Neural cell (in vitro differentiated cells): ENCODE measurements around the gene PRSS2. TPM values are rescaled to one million over a fixed set of nuclear protein-coding genes. Genes with fewer than 3 reads are reported as not detected.

Source experiments
- H2AFZ ChIP-seq: fragments of 200-600, 300-800 bp; sonication (generic), shearing (Covaris generic); 2 replicates; pipeline ENCODE4 v1.6.0; 2014; ENCODE audit warnings: low read depth, mild to moderate bottlenecking, antibody characterized with exemption, low read length, moderate library complexity
- H3F3A ChIP-seq: fragments of 200-600 bp; shearing (Covaris generic); 2 replicates; pipeline ENCODE4 v1.6.1; 2016; ENCODE audit warnings: mild to moderate bottlenecking, moderate library complexity, mixed read lengths, antibody characterized with exemption, low read length; ENCODE audit not compliant: insufficient read depth, poor library complexity, severe bottlenecking
- H3K27ac ChIP-seq: fragments of 200-600, 300-800 bp; sonication (generic), shearing (Covaris generic); 2 replicates; pipeline ENCODE4 v1.5.1; 2014; ENCODE audit warnings: mild to moderate bottlenecking, low read length, moderate library complexity
- H3K27me3 ChIP-seq: fragments of 300-800, 200-600 bp; sonication (generic), shearing (Covaris generic); 2 replicates; pipeline ENCODE4 v1.6.0; 2014; ENCODE audit warnings: mild to moderate bottlenecking, low read depth, low read length, moderate library complexity; ENCODE audit not compliant: insufficient read depth
- H3K36me3 ChIP-seq: fragments of 300-800, 200-600 bp; sonication (generic), shearing (Covaris generic); 2 replicates; pipeline ENCODE4 v1.5.1; 2014; ENCODE audit warnings: mild to moderate bottlenecking, antibody characterized with exemption, low read length, moderate library complexity; ENCODE audit not compliant: insufficient read depth
- H3K4me2 ChIP-seq: fragments of 300-800, 200-600 bp; sonication (generic), shearing (Covaris generic); 2 replicates; pipeline ENCODE4 v1.6.0; 2014; ENCODE audit warnings: mild to moderate bottlenecking, low read length
- H3K4me3 ChIP-seq: fragments of 300-800, 200-600 bp; sonication (generic), shearing (Covaris generic); 2 replicates; pipeline ENCODE4 v1.5.1; 2014; ENCODE audit warnings: mild to moderate bottlenecking, low read length, moderate library complexity
- H3K79me2 ChIP-seq: fragments of 200-600 bp; shearing (Covaris generic); replicated peaks from 2 replicates; pipeline ENCODE4 v1.6.0; 2014; ENCODE audit warnings: mild to moderate bottlenecking, low read length, moderate library complexity; ENCODE audit not compliant: insufficient read depth
- H3K9ac ChIP-seq: fragments of 300-800, 200-600 bp; sonication (generic), shearing (Covaris generic); 2 replicates; pipeline ENCODE4 v1.6.1; 2016; ENCODE audit warnings: mild to moderate bottlenecking, low read length, mixed read lengths
- H3K9me2 ChIP-seq: fragments of 200-600 bp; shearing (Covaris generic); 2 replicates; pipeline ENCODE4 v1.6.1; 2016; ENCODE audit warnings: mild to moderate bottlenecking, low read length, mixed read lengths; ENCODE audit not compliant: insufficient read depth
- H3K9me3 ChIP-seq: fragments of 200-600, 300-800 bp; sonication (generic), shearing (Covaris generic); 2 replicates; pipeline ENCODE4 v1.6.1; 2016; ENCODE audit warnings: mild to moderate bottlenecking, mixed run types, low read length, moderate library complexity, mixed read lengths
- H4K20me1 ChIP-seq: fragments of 200-600 bp; shearing (Covaris generic); 2 replicates; pipeline ENCODE4 v1.6.1; 2016; ENCODE audit warnings: mild to moderate bottlenecking, mixed run types; ENCODE audit not compliant: insufficient read depth
- EP300 ChIP-seq: fragments of 450-650 bp; conservative IDR thresholded peaks from 2 replicates; pipeline ENCODE4 v1.6.1; 2014; ENCODE audit warnings: antibody characterized with exemption, mild to moderate bottlenecking, moderate library complexity; ENCODE audit not compliant: poor library complexity, severe bottlenecking
- EZH2 ChIP-seq: fragments of 200-600, 300-800 bp; shearing (Covaris generic), sonication (generic); IDR thresholded peaks from 2 replicates; pipeline ENCODE4 v1.6.1; 2014; ENCODE audit warnings: antibody characterized with exemption, low read length, borderline replicate concordance, mild to moderate bottlenecking; ENCODE audit not compliant: insufficient read depth, poor library complexity, severe bottlenecking
- MXI1 ChIP-seq: fragments of 450-650 bp; conservative IDR thresholded peaks from 2 replicates; pipeline ENCODE4 v1.6.1; 2014; ENCODE audit warnings: antibody characterized with exemption, mild to moderate bottlenecking; ENCODE audit not compliant: poor library complexity, severe bottlenecking
- POLR2AphosphoS5 ChIP-seq: IDR thresholded peaks from 2 replicates; pipeline ENCODE4 v1.6.1; 2012
- RAD21 ChIP-seq: fragments of 450-650 bp; conservative IDR thresholded peaks from 2 replicates; pipeline ENCODE4 v1.6.1; 2014; ENCODE audit warnings: antibody characterized with exemption, mild to moderate bottlenecking, moderate library complexity
- REST ChIP-seq: IDR thresholded peaks from 2 replicates; pipeline ENCODE4 v1.6.1; 2012; ENCODE audit warnings: borderline replicate concordance
- SMC3 ChIP-seq: fragments of 450-650 bp; conservative IDR thresholded peaks from 2 replicates; pipeline ENCODE4 v1.6.1; 2014; ENCODE audit warnings: antibody characterized with exemption, mild to moderate bottlenecking, moderate library complexity; ENCODE audit not compliant: poor library complexity
- TAF1 ChIP-seq: IDR thresholded peaks from 2 replicates; pipeline ENCODE4 v1.6.1; 2012; ENCODE audit warnings: low read depth
- polyA plus RNA-seq: library from polyadenylated mRNA; depleted of rRNA; stranded (reverse); fragments of >200 nt; gene quantifications from 2 replicates; pipeline ENCODE4 v1.2.3, GENCODE V29; 2014
- TF ChIP-seq, protein P1 (sequence below): fragments of 450-650 bp; IDR thresholded peaks from 2 replicates; pipeline ENCODE4 v1.5.1; 2014; ENCODE audit warnings: antibody characterized with exemption, mild to moderate bottlenecking, moderate library complexity; ENCODE audit not compliant: poor library complexity, severe bottlenecking

The PRSS2 gene
- polyA plus RNA-seq, 1 donor from 2014 or later = not detected

DNA sequence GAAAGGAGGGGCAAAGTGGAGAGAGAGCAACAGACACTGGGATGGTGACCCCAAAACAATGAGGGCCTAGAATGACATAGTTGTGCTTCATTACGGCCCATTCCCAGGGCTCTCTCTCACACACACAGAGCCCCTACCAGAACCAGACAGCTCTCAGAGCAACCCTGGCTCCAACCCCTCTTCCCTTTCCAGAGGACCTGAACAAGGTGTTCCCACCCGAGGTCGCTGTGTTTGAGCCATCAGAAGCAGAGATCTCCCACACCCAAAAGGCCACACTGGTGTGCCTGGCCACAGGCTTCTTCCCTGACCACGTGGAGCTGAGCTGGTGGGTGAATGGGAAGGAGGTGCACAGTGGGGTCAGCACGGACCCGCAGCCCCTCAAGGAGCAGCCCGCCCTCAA, 20.7 kb downstream of the PRSS2 start:
- Histone ChIP-seq H2AFZ (no peak overlapping the region), H3K9me2 (no peaks in the 10 kb centered on the region)
- TF ChIP-seq POLR2AphosphoS5 (no peak), EP300 (no peak), SMC3 (no peak), RAD21 (no peak), EZH2 (no peak), MXI1 (no peak), REST (no peak), TAF1 (no peak)
- TF ChIP-seq, protein P1, sequence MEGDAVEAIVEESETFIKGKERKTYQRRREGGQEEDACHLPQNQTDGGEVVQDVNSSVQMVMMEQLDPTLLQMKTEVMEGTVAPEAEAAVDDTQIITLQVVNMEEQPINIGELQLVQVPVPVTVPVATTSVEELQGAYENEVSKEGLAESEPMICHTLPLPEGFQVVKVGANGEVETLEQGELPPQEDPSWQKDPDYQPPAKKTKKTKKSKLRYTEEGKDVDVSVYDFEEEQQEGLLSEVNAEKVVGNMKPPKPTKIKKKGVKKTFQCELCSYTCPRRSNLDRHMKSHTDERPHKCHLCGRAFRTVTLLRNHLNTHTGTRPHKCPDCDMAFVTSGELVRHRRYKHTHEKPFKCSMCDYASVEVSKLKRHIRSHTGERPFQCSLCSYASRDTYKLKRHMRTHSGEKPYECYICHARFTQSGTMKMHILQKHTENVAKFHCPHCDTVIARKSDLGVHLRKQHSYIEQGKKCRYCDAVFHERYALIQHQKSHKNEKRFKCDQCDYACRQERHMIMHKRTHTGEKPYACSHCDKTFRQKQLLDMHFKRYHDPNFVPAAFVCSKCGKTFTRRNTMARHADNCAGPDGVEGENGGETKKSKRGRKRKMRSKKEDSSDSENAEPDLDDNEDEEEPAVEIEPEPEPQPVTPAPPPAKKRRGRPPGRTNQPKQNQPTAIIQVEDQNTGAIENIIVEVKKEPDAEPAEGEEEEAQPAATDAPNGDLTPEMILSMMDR = no peak

DNA sequence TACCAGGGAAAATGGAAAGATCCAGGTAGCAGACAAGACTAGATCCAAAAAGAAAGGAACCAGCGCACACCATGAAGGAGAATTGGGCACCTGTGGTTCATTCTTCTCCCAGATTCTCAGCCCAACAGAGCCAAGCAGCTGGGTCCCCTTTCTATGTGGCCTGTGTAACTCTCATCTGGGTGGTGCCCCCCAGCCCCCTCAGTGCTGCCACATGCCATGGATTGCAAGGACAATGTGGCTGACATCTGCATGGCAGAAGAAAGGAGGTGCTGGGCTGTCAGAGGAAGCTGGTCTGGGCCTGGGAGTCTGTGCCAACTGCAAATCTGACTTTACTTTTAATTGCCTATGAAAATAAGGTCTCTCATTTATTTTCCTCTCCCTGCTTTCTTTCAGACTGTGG, 21.4 kb downstream of the PRSS2 start:
- H3K36me3 ChIP-seq = no peaks in the 10 kb centered on the region

More for the DNA sequence above, 20.7 kb downstream of the PRSS2 start:
- Histone ChIP-seq H3K9ac (no peak overlapping the region), H3K36me3 (no peaks in the 10 kb centered on the region), H3K4me2 (no peak overlapping the region), H3K79me2 (no peaks in the 10 kb centered on the region), H3K4me3 (no peak overlapping the region), H3F3A (no peaks in the 10 kb centered on the region), H4K20me1 (no peaks in the 10 kb centered on the region), H3K9me3 (no peaks in the 10 kb centered on the region), H3K27me3 (peaks cover 18% of the 10 kb centered on the region), H3K27ac (no peak overlapping the region)

More for the DNA sequence above, 21.4 kb downstream of the PRSS2 start:
- Histone ChIP-seq H3K4me2 (no peak overlapping the region), H3K9me3 (no peaks in the 10 kb centered on the region), H3K9ac (no peak overlapping the region), H3K79me2 (no peaks in the 10 kb centered on the region), H3K27me3 (peaks cover 24% of the 10 kb centered on the region), H4K20me1 (no peaks in the 10 kb centered on the region), H2AFZ (no peak overlapping the region), H3K9me2 (no peaks in the 10 kb centered on the region), H3F3A (no peaks in the 10 kb centered on the region), H3K27ac (no peak overlapping the region), H3K4me3 (no peak overlapping the region)
- TF ChIP-seq EZH2 = no peak
- TF ChIP-seq REST = no peak
- TF ChIP-seq SMC3 = no peak
- no peak for TF ChIP-seq TAF1
- TF ChIP-seq RAD21 = no peak
- no peak for TF ChIP-seq MXI1
- TF ChIP-seq POLR2AphosphoS5 = no peak
- TF ChIP-seq, protein P1 = no peak
- no peak for TF ChIP-seq EP300
